Panc1 (cell line): ENCODE measurements around the gene LRRC41. TPM values are rescaled to one million over a fixed set of nuclear protein-coding genes. Genes with fewer than 3 reads are reported as not detected.
A peak's percentile ranks its signal among the peaks of the same experiment; 100 is the strongest.

Experiments used
- ATAC-seq: fragments of 200-7000 bp; cut with Tn5 transposase; 2 replicates; pipeline ENCODE4 v1.9.1; 2020; ENCODE audit warnings: mild to moderate bottlenecking, moderate library complexity
- BruUV-seq: library from RNA; stranded (reverse); fragments of 400-500 nt; replicated peaks from 2 replicates; lab custom pipeline; 2021; lab: Mats Ljungman, UMichigan
- CTCF ChIA-PET: fragments of 300-600 bp; sonication (Branson Sonifier 250); formaldehyde crosslinking; loops from one replicate; lab custom pipeline; 2022; ENCODE audit warnings: antibody characterized with exemption; lab: Charles Lee
- POLR2A ChIA-PET: fragments of 300-600 bp; sonication (Branson Sonifier 250); formaldehyde crosslinking; loops from one replicate; lab custom pipeline; 2022; ENCODE audit warnings: antibody characterized with exemption; lab: Charles Lee
- DNase-seq: peaks from one replicate; pipeline ENCODE4 v3.0.0-alpha.2; 2010; ENCODE audit warnings: low read depth, low spot score
- H3K27ac ChIP-seq: 2 replicates; pipeline ENCODE4 v1.5.1; 2011; ENCODE audit warnings: mild to moderate bottlenecking, low read length, inconsistent platforms
- H3K27me3 ChIP-seq: fragments of 200-500 bp; sonication (Bioruptor generic); 2 replicates; pipeline ENCODE4 v1.6.0; 2014; ENCODE audit warnings: low read length, inconsistent platforms; ENCODE audit not compliant: control insufficient read depth, insufficient read depth
- H3K36me3 ChIP-seq: fragments of 200-500 bp; sonication (Bioruptor generic); 2 replicates; pipeline ENCODE4 v1.5.1; 2014; ENCODE audit warnings: inconsistent platforms, mild to moderate bottlenecking, low read length, moderate library complexity; ENCODE audit not compliant: control insufficient read depth, insufficient read depth
- H3K4me1 ChIP-seq: 2 replicates; pipeline ENCODE4 v1.5.1; 2011; ENCODE audit warnings: inconsistent platforms, mild to moderate bottlenecking, low read length, moderate library complexity; ENCODE audit not compliant: control insufficient read depth, insufficient read depth
- H3K4me3 ChIP-seq, 2 experiments: 2 replicates each; pipeline ENCODE4 v1.5.1; 2011 to 2012; ENCODE audit warnings: low read depth in 2 of 2, low read length in 2 of 2, mild to moderate bottlenecking in 2 of 2, inconsistent platforms in 1 of 2, moderate library complexity in 1 of 2
- H3K9me3 ChIP-seq: fragments of 200-500 bp; sonication (Bioruptor generic); 2 replicates; pipeline ENCODE4 v1.5.1; 2014; ENCODE audit warnings: low read depth, mild to moderate bottlenecking, inconsistent platforms, low read length, moderate library complexity; ENCODE audit not compliant: control insufficient read depth, insufficient read depth
- POLR2AphosphoS5 ChIP-seq: IDR thresholded peaks from 2 replicates; pipeline ENCODE4 v1.6.1; 2012; ENCODE audit warnings: mild to moderate bottlenecking, low read depth, low read length, moderate library complexity
- SIN3A ChIP-seq: IDR thresholded peaks from 2 replicates; pipeline ENCODE4 v1.6.1; 2012; ENCODE audit warnings: low read depth, mild to moderate bottlenecking, low read length, moderate library complexity, borderline replicate concordance; ENCODE audit not compliant: insufficient read depth
- TCF7L2 ChIP-seq: IDR thresholded peaks from 2 replicates; pipeline ENCODE4 v1.6.1; 2011; ENCODE audit warnings: mild to moderate bottlenecking, low read depth, low read length, inconsistent platforms
- in situ Hi-C: cut with HindIII; loops from 2 replicates; pipeline ENCODE4 v1.10.0; 2016; ENCODE audit warnings: low sequenced_read_pairs, low pct_unique_long_range_greater_than_20kb
- intact Hi-C: fragments of 100-400 bp; cut with micrococcal nuclease; formaldehyde crosslinking; loops from one replicate; pipeline ENCODE4 v1.10.0; 2022; ENCODE audit not compliant: unreplicated experiment
- total RNA-seq: library from RNA; stranded (reverse); gene quantifications from one replicate; pipeline ENCODE4 v1.2.1, GENCODE V29; 2021; ENCODE audit not compliant: unreplicated experiment
- TF ChIP-seq, protein P1 (sequence below), 2 experiments: IDR thresholded peaks; 2 replicates each; pipeline ENCODE4 v1.6.1; 2011 to 2012; ENCODE audit warnings: low read depth in 2 of 2, control low read depth in 1 of 2, low read length in 1 of 2, mild to moderate bottlenecking in 1 of 2, moderate library complexity in 1 of 2; ENCODE audit not compliant: insufficient read depth in 1 of 2
- TF ChIP-seq, protein P2 (sequence below): fragments of 450-650 bp; IDR thresholded peaks from 2 replicates; pipeline ENCODE4 v1.5.1; 2017; ENCODE audit warnings: mild to moderate bottlenecking

Gene LRRC41
- total RNA-seq, 1 experiment from 2014 or later: 55.3 TPM

DNA sequence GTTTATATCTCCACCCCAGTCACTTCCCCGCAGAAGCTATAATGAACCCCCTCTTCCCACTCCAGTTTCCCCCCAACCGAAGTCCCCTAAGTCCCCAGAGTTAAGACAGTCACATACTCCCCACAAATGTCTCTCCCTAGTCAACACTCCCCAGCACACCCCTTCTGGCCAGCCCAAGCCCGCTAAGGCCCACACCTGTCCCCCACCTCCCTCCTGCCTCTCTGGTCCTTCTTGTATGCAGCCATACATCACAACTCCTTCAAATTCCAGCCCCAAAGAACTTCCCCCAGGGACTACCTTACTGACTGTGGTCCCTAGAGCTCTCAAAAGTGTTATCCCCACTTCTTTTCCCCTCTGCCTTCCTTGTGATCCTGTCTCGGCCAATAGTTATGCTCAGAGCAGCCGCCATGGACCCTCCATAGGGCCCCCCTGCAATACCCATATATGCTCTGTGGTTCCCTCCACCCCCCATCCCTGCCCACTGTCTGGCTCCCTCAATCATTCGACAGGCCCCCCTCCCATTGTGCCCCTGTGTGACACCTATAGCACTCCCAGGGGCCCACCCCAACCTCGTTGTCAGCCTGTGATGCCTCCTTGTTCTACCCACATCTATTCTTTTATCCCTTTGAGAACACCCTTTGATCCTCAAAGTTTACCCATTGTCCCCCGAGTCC, 39.4 kb upstream of the LRRC41 start:
- BruUV-seq: no TSS peak
- H3K27me3 ChIP-seq: no peaks in the 10 kb centered on the region
- DNase-seq: no peak
- H3K4me3 ChIP-seq: no peak overlapping the region
- H3K36me3 ChIP-seq: no peaks in the 10 kb centered on the region; the same call in none of the 2 replicates
- ChIA-PET CTCF (no interaction called here), POLR2A (no interaction called here)
- TF ChIP-seq POLR2AphosphoS5 (no peak), TCF7L2 (no peak), SIN3A (no peak)
- TF ChIP-seq, protein P1, sequence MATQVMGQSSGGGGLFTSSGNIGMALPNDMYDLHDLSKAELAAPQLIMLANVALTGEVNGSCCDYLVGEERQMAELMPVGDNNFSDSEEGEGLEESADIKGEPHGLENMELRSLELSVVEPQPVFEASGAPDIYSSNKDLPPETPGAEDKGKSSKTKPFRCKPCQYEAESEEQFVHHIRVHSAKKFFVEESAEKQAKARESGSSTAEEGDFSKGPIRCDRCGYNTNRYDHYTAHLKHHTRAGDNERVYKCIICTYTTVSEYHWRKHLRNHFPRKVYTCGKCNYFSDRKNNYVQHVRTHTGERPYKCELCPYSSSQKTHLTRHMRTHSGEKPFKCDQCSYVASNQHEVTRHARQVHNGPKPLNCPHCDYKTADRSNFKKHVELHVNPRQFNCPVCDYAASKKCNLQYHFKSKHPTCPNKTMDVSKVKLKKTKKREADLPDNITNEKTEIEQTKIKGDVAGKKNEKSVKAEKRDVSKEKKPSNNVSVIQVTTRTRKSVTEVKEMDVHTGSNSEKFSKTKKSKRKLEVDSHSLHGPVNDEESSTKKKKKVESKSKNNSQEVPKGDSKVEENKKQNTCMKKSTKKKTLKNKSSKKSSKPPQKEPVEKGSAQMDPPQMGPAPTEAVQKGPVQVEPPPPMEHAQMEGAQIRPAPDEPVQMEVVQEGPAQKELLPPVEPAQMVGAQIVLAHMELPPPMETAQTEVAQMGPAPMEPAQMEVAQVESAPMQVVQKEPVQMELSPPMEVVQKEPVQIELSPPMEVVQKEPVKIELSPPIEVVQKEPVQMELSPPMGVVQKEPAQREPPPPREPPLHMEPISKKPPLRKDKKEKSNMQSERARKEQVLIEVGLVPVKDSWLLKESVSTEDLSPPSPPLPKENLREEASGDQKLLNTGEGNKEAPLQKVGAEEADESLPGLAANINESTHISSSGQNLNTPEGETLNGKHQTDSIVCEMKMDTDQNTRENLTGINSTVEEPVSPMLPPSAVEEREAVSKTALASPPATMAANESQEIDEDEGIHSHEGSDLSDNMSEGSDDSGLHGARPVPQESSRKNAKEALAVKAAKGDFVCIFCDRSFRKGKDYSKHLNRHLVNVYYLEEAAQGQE (IDR thresholded peaks at IDR 0.05; ENCODE audit: insufficient read depth in 1 of 2, low read depth in 2 of 2, low read length in 1 of 2): no peak
- TF ChIP-seq, protein P2, sequence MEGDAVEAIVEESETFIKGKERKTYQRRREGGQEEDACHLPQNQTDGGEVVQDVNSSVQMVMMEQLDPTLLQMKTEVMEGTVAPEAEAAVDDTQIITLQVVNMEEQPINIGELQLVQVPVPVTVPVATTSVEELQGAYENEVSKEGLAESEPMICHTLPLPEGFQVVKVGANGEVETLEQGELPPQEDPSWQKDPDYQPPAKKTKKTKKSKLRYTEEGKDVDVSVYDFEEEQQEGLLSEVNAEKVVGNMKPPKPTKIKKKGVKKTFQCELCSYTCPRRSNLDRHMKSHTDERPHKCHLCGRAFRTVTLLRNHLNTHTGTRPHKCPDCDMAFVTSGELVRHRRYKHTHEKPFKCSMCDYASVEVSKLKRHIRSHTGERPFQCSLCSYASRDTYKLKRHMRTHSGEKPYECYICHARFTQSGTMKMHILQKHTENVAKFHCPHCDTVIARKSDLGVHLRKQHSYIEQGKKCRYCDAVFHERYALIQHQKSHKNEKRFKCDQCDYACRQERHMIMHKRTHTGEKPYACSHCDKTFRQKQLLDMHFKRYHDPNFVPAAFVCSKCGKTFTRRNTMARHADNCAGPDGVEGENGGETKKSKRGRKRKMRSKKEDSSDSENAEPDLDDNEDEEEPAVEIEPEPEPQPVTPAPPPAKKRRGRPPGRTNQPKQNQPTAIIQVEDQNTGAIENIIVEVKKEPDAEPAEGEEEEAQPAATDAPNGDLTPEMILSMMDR: no peak
- in situ Hi-C loops (no loop called here), intact Hi-C loops (no loop called here)
- no peak overlapping the region for H3K27ac ChIP-seq
- no peak for ATAC-seq
- no peaks in the 10 kb centered on the region for H3K9me3 ChIP-seq
- peaks cover 5% of the 10 kb centered on the region; the same call in 1 of the 2 replicates for H3K4me1 ChIP-seq

DNA sequence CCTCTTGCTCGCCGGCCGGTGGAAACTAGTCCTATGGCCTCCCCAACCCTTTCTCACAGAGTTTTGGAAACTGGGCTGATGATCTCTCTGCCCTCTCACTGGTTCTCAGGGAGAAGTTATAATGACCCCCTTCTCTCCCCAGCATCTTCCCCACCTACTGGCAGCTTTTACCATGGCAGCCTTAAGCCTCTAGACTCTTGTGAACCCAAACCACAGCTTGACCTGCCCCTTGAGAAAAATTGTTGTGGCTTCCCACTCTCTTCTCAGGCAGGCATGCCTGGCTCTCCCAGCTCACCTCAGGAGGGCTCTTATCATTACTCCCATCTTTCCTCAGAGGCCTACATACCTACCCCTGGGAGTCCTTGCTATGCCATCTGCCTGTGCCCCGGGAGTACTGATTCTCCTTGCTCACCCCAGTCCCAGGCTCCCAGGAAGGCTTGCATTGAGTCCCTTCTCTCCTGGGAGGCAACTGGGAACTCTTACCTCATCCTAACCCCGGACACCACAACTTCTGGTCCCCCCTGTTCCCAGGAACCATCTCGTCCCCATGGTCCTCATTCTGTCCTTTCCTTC, 38.8 kb upstream of the LRRC41 start:
- intact Hi-C loops: no loop called here

More for the DNA sequence above, 38.8 kb upstream of the LRRC41 start:
- in situ Hi-C loops: no loop called here
- Histone ChIP-seq H3K4me1 (peaks cover 5% of the 10 kb centered on the region; the same call in 1 of the 2 replicates), H3K36me3 (no peaks in the 10 kb centered on the region; the same call in none of the 2 replicates), H3K27me3 (no peaks in the 10 kb centered on the region), H3K4me3 (peak overlapping the region in 1 of 2 experiments; percentile 97; a peak in 1 of 4 replicates), H3K27ac (no peak overlapping the region; the same call in 1 of the 2 replicates), H3K9me3 (no peaks in the 10 kb centered on the region)
- ChIA-PET POLR2A (interaction anchor here (0.6 kb wide), 1 partner anchor 52 kb away, joined by 5 read pairs; no protein-coding TSS in a partner anchor), CTCF (no interaction called here)
- no TSS peak for BruUV-seq
- no peak for TF ChIP-seq TCF7L2
- TF ChIP-seq, protein P1 (IDR thresholded peaks at IDR 0.05; ENCODE audit: insufficient read depth in 1 of 2, low read depth in 2 of 2, low read length in 1 of 2): no peak
- TF ChIP-seq, protein P2: peak; percentile 36
- no peak for TF ChIP-seq POLR2AphosphoS5
- TF ChIP-seq SIN3A: no peak
- no peak for ATAC-seq
- no peak for DNase-seq
